Limb (tissue), 2 donors: ENCODE measurements around the gene FAM174B.

Experiments
- DNase-seq, 2 donors: peaks; one replicate each; pipeline ENCODE4 v3.0.0-alpha.2; 2016; ENCODE audit errors: extremely low spot score in 2 of 2

FAM174B gene

DNA sequence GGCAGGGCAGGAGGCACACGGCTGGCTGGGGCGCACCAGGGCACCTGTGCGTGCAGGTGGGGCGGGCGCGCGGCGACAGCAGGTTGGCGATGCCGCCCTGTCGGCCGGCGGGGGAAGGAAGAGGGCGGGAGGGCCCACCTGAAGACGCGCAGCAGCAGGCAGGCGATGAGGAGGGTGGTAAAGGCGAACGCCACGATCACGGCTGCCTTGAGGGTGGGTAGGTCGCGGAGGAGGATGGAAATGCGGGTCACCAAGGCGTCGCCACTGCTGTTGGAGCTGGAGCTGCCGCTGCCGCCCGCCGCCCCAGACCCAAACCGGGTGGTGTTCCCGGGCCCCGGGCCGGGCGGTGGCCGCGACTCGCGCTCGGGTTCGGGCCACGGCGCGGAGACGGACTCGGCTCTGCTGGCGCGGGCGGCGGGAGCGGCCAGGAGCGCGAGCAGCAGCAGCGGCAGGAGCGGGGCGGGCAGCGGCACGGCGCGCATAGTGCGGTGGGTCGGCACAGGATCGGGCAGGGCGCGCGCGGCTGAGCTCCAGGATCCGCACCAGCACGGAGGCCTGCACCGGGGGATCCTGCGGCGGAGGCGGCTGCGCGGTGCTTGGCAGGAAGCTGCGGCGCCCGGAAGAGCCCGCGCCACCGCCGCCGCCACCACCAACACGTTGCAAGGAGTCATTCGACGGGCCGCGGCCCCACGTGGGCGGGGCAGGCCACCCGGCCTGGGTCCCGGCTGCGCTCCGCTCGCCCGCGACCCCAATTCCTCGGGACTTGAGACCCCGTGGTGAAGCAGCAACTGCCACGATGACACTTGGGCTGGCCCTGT is at the start of gene FAM174B:
FAM174B (minus strand) TSS at position 598 of the 818 bp plus-strand sequence.
- peak; percentile 10 to 77 for DNase-seq

DNA sequence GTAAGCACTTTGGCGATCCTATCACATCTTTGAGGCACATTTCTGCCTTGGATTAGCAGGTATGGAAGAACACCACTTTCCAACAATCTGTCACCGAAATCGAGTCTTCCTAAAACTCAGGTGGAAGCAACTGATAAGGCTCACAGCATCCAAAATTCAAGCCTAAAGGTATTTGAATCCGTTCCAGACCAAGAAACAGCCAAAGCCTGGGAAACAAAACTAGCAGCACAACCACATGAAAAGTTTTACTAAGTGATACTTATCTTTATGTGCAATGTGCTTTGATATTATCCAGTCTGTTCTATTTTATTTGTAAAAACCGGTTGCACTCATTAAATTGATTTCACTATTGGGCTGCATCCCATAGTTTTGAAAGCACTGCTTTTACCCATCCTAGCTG is 40.5 kb upstream of the FAM174B start:
- DNase-seq = no peak

GRCh38 chr15:92693691-92694331 is 38.2 kb upstream of the FAM174B start:
- no peak for DNase-seq

DNA sequence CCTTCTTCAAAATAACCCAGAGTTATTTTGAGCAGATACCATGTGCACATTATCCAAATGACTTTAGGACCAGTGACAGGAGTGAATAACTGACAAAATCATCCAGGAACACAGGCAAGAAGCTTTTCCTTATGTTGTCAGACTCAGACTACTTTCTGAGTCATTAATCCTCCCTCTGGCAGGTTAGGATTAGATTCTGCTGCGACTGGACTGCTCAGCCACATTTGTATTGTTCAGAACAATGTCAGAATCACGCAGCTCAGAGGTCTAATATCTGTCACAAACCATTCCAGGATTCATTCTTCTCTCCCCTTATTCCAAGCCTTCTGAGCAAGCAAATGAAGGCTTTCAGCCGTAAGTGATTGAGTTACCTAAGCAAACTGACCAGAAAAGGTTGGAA is 34.8 kb upstream of the FAM174B start:
- no peak for DNase-seq

GRCh38 chr15:92687746-92688145 is 32.2 kb upstream of the FAM174B start:
- DNase-seq = no peak

DNA sequence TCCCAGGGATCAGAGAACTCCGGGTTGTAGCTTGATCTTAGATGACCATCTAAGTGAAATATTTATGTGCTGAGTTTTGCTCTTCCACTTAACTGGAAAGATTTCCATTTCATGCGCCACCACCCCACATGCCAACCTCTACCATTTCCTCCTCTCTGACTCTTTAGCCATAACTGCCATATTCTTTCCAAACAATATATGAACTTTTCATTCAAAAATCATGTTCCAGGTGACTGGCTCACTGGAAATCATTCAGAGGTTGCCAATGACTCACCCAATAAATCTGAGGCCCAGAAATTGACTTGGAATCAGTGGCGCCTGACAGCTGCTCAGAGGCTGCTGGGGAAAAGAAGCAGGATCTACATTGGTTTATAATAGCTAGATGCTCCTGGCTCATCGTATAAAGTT is 31.6 kb upstream of the FAM174B start:
- no peak for DNase-seq

GRCh38 chr15:92683511-92683834 is 27.9 kb upstream of the FAM174B start:
- DNase-seq = peak in 1 of 2 donors; percentile 60

DNA sequence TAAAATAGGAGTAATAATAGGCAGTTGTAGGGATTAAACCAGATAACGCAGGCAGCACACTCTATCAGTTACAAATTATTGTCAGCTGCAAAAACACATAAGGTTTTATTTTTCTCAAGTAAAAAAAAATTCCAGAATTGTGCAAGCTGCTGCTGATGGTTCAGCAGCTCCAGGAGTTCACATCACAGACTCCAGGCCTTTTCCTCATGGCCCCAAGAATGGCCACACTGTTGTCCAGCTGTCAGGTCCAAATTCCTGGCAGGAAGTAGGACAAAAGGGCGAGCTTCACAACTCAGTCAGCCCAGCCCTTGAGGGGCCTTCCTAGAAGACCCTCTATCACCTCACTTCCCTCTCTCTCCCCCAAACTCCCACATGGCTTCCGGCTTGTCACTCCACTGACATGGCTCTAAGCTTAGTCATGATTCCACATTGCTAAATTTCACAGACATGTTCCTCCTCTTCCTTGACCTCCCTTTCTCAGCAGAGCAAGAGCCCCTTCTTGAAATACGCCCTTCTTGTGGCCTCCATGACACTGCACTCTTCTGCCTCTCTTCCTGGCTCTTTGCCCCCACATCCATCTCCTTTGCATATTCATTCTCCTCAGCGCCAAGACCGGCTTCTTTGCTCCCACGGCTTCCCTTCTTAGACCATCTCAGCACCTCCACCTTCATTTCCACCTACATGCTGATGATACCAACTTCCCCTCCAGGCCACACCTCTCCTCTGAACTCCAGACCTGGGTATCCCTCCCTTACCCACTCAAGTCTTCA is 27.4 kb upstream of the FAM174B start:
- DNase-seq = no peak

- peak; percentile 46 to 85 for DNase-seq
Observed at GRCh38 chr15:92681141-92681631, 25.6 kb upstream of the FAM174B start.

- DNase-seq = no peak
Observed at GRCh38 chr15:92677999-92678398, 22.4 kb upstream of the FAM174B start.

DNA sequence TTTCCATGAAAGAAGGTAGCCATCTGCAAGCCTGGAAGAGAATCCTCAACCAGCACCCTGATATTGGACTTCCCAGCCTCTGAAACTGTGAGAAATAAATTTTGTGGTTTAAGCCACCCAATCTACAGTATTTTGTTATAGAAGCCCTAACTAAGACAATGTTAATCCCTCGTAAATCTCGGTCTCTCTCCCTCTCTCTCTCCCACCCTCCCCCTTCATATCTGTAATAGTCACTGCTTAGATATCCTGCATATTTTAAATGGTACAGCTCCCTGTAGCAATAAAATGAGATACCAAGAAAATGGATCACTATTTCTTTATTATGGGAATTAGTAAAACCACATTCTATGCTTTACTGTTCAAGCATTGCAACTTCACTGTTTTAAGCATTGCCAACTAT is 21.0 kb upstream of the FAM174B start:
- DNase-seq = no peak

GRCh38 chr15:92675485-92675884 is 19.9 kb upstream of the FAM174B start:
- DNase-seq = no peak

DNA sequence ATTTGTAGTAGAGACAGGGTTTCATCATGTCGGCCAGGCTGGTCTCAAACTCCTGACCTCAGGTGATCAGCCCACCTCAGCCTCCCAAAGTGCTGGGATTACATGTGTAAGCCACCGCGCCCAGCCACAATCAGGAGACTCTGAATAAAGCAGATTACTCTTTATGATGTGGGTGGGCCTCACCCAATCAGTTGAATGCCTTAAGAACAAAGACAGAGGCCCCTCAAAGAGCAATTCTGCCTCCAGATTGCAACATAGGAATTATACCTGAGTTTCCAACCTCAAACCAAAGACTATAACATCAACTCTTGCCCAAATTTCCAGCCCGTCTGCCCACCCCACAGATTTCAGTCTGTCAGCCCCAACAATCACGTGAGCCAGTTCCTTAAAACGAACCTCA is 18.8 kb upstream of the FAM174B start:
- no peak for DNase-seq

- no peak for DNase-seq
Observed at GRCh38 chr15:92672102-92672501, 16.5 kb upstream of the FAM174B start.

DNA sequence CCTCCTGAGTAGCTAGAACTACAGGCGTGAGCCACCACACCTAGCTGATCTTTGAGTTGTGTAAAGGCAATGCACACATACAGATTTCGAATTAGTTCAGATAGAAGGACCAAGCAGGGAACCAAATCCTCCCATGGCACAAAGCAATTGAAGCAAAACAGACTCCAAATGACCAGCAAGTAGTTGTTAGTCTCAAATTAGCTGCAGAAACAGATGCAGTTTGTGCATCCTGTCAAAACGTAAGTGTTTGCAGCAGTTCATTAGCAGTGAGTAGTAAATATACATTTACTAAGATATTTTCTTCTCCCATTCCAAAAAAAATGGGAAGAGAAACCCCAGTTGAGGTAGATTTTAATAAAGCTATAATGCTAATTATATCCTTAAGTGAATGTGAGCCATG is 15.8 kb upstream of the FAM174B start:
- no peak for DNase-seq

- DNase-seq = no peak
Observed at GRCh38 chr15:92670621-92671020, 15.0 kb upstream of the FAM174B start.

DNA sequence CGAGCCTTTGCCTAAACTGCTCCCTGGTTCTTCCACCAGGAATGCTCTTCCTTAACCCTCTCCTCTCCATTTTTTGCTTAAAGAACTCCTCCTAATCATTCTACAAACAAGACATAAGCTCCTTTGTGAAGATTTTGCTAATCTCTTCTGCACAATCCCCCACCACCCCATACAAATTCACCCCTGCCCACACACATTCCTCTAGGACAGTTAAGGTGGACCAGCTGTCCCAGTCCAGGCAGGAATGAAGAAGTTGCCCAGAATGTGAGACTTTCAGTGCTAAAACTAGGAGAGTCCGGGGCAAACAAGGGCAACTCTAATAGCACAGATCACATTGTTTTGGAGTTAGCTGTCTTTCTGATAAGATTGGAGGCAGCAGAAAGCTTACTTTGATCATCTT is 13.9 kb upstream of the FAM174B start:
- DNase-seq = no peak

DNA sequence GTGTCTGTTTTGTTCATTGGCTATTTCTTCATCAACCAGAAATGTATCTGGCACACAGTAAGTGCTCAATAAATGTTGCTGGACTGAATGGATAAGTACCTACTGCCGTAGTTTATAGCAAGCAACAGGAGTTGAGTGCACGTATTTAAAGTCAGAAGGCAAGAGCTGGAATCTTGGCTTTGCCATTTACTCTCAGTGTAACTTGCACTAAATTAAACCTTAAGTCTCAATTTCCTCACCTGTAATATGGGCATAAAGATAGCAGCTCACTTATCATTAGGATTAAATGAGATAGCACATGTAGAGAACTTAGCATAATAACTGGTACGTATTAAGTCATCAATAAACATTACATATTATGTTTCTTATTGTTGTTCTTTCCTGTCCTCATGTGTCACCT is 13.0 kb upstream of the FAM174B start:
- DNase-seq = no peak

- no peak for DNase-seq
Observed at GRCh38 chr15:92667970-92668485, 12.5 kb upstream of the FAM174B start.

- no peak for DNase-seq
Observed at GRCh38 chr15:92667287-92667904, 11.8 kb upstream of the FAM174B start.

DNA sequence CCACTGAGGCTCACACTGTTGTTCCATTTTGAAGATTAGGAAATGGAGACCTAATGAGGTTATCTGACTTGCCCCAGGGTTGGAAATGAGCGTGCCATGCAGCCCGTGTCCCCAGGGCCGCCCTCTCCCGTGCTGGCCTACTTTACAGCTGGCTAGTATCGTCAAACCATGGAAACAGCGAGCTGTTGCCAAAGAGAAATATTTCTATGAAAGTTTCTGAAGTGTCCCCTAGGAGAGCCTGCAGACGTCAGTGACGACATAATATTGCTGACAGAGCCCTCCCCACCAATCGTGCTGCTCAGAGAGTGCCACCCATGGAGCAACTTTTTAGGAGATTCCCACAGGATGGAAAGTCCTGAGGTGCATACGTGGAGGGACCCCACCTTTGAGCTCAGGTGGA is 11.2 kb upstream of the FAM174B start:
- peak; percentile 44 to 57 for DNase-seq
